Measurements from ENCODE around the gene PDHA1.

Gene PDHA1

GRCh38 chrX:19377799-19378198 lies 34.1 kb downstream of the PDHA1 start:
- no peak for DNase-seq

GRCh38 chrX:19381326-19381725 lies 37.6 kb downstream of the PDHA1 start:
- DNase-seq = no peak

GRCh38 chrX:19382555-19383145 lies 38.9 kb downstream of the PDHA1 start:
- no peak for DNase-seq

- no peak for DNase-seq
Measured at GRCh38 chrX:19386679-19387078, 43.0 kb downstream of the PDHA1 start.

GRCh38 chrX:19388064-19388679 lies 44.4 kb downstream of the PDHA1 start:
- no peak for DNase-seq

- no peak for DNase-seq
Measured at GRCh38 chrX:19388741-19389140, 45.0 kb downstream of the PDHA1 start.

- DNase-seq = no peak
Measured at GRCh38 chrX:19389227-19389845, 45.6 kb downstream of the PDHA1 start.

- DNase-seq = no peak
Measured at GRCh38 chrX:19392078-19392477, 48.4 kb downstream of the PDHA1 start.

- no peak for DNase-seq
Measured at GRCh38 chrX:19392703-19393102, 49.0 kb downstream of the PDHA1 start.

- no peak for DNase-seq
Measured at GRCh38 chrX:19403696-19404095, 60.0 kb downstream of the PDHA1 start.

GRCh38 chrX:19410259-19410658 lies 66.5 kb downstream of the PDHA1 start:
- no peak for DNase-seq
